ENCODE data around the gene ATP13A3. TPM values are rescaled to one million over a fixed set of nuclear protein-coding genes. Genes with fewer than 3 reads are reported as not detected.

Gene ATP13A3
- total RNA-seq, 2 experiments from 2014 or later = 79.5 to 84.5 TPM

- no peak for DNase-seq (ENCODE audit: low spot score)
- H3K79me2 ChIP-seq (ENCODE audit: insufficient read depth, low read depth, low read length) = no peaks in the 10 kb centered on the region
- no peaks in the 10 kb centered on the region for H3K36me3 ChIP-seq (ENCODE audit: insufficient read depth, low read length)
- no peaks in the 10 kb centered on the region for H3K9me2 ChIP-seq (ENCODE audit: insufficient read depth, low read length)
- H3K27ac ChIP-seq (ENCODE audit: low read depth, low read length, poor library complexity, severe bottlenecking) = no peak overlapping the region
- no peak overlapping the region for H3K4me2 ChIP-seq (ENCODE audit: low read length)
- H4K20me1 ChIP-seq (ENCODE audit: insufficient read depth, low read length) = no peaks in the 10 kb centered on the region
- TF ChIP-seq CTCF (conservative IDR thresholded peaks at IDR 0.05; ENCODE audit: low read length) (no peak), EZH2phosphoT487 (IDR thresholded peaks at IDR 0.05; ENCODE audit: borderline replicate concordance, low read depth, low read length) (no peak)
- ChIA-PET CTCF (ENCODE audit: unreplicated experiment) (no interaction called here), POLR2A (no interaction called here)
- H2AFZ ChIP-seq (ENCODE audit: low read length) = no peak overlapping the region
- no peaks in the 10 kb centered on the region for H3K9me3 ChIP-seq (ENCODE audit: low read length)
- intact Hi-C loops (cut with micrococcal nuclease; ENCODE audit: unreplicated experiment) = no loop called here
- BruUV-seq (replicated peaks) = no TSS peak
- no peak overlapping the region for H3K4me3 ChIP-seq (ENCODE audit: low read depth, low read length, poor library complexity, severe bottlenecking)
- peaks cover 14% of the 10 kb centered on the region for H3K4me1 ChIP-seq (ENCODE audit: insufficient read depth, low read length, poor library complexity, severe bottlenecking)
Measured at GRCh38 chr3:194365526-194365925, 121.3 kb downstream of the ATP13A3 start.

- Histone ChIP-seq H3K27ac (ENCODE audit: low read depth, low read length, poor library complexity, severe bottlenecking) (no peak overlapping the region), H2AFZ (ENCODE audit: low read length) (no peak overlapping the region), H3K36me3 (ENCODE audit: insufficient read depth, low read length) (no peaks in the 10 kb centered on the region), H3K4me2 (ENCODE audit: low read length) (no peak overlapping the region), H3K9me2 (ENCODE audit: insufficient read depth, low read length) (no peaks in the 10 kb centered on the region), H3K4me3 (ENCODE audit: low read depth, low read length, poor library complexity, severe bottlenecking) (no peak overlapping the region), H3K79me2 (ENCODE audit: insufficient read depth, low read depth, low read length) (no peaks in the 10 kb centered on the region), H3K9me3 (ENCODE audit: low read length) (no peaks in the 10 kb centered on the region), H3K4me1 (ENCODE audit: insufficient read depth, low read length, poor library complexity, severe bottlenecking) (peaks cover 14% of the 10 kb centered on the region), H4K20me1 (ENCODE audit: insufficient read depth, low read length) (no peaks in the 10 kb centered on the region)
- no peak for TF ChIP-seq CTCF (conservative IDR thresholded peaks at IDR 0.05; ENCODE audit: low read length)
- no peak for TF ChIP-seq EZH2phosphoT487 (IDR thresholded peaks at IDR 0.05; ENCODE audit: borderline replicate concordance, low read depth, low read length)
- no peak for DNase-seq (ENCODE audit: low spot score)
- ChIA-PET CTCF (ENCODE audit: unreplicated experiment) (no interaction called here), POLR2A (no interaction called here)
- no TSS peak for BruUV-seq (replicated peaks)
- intact Hi-C loops (cut with micrococcal nuclease; ENCODE audit: unreplicated experiment) = no loop called here
Measured at GRCh38 chr3:194364652-194365434, 122.0 kb downstream of the ATP13A3 start.

- no peak overlapping the region for H3K27ac ChIP-seq (ENCODE audit: low read depth, low read length, poor library complexity, severe bottlenecking)
- peaks cover 14% of the 10 kb centered on the region for H3K4me1 ChIP-seq (ENCODE audit: insufficient read depth, low read length, poor library complexity, severe bottlenecking)
- H3K4me3 ChIP-seq (ENCODE audit: low read depth, low read length, poor library complexity, severe bottlenecking) = no peak overlapping the region
- POLR2A ChIA-PET = interaction anchor here (0.5 kb wide), 1 partner anchor 10 kb away, joined by 3 read pairs; no protein-coding TSS in a partner anchor
- intact Hi-C loops (cut with micrococcal nuclease; ENCODE audit: unreplicated experiment) = no loop called here
- TF ChIP-seq CTCF (conservative IDR thresholded peaks at IDR 0.05; ENCODE audit: low read length) = no peak
- TF ChIP-seq EZH2phosphoT487 (IDR thresholded peaks at IDR 0.05; ENCODE audit: borderline replicate concordance, low read depth, low read length) = no peak
- no peaks in the 10 kb centered on the region for H3K9me3 ChIP-seq (ENCODE audit: low read length)
- H4K20me1 ChIP-seq (ENCODE audit: insufficient read depth, low read length) = no peaks in the 10 kb centered on the region
- no peaks in the 10 kb centered on the region for H3K9me2 ChIP-seq (ENCODE audit: insufficient read depth, low read length)
- H3K36me3 ChIP-seq (ENCODE audit: insufficient read depth, low read length) = no peaks in the 10 kb centered on the region
- no peak overlapping the region for H3K4me2 ChIP-seq (ENCODE audit: low read length)
- no peak overlapping the region for H2AFZ ChIP-seq (ENCODE audit: low read length)
- DNase-seq (ENCODE audit: low spot score) = no peak
- CTCF ChIA-PET (ENCODE audit: unreplicated experiment) = no interaction called here
- H3K79me2 ChIP-seq (ENCODE audit: insufficient read depth, low read depth, low read length) = no peaks in the 10 kb centered on the region
- BruUV-seq (replicated peaks) = no TSS peak
Measured at GRCh38 chr3:194364314-194364651, 122.5 kb downstream of the ATP13A3 start.
